Right hindlimb (tissue), 1 donor: ENCODE measurements around the gene FBXL16.
A peak's percentile ranks its signal among the peaks of the same experiment; 100 is the strongest.

Source experiments
- DNase-seq: peaks from one replicate; pipeline ENCODE4 v3.0.0-alpha.2; 2018

The FBXL16 gene

DNA sequence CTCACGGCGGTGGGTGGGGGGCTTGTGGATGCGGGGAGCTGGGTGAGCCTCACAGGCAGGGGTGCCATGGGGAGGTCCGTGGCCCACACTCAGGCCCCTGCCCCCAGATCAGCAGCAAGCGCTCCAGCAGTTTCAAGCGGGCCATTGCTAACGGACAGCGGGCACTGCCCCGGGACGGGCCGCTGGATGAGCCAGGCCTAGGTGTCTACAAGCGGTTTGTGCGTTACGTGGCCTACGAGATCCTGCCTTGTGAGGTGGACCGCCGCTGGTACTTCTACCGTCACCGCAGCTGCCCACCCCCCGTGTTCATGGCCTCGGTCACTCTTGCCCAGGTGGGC is 29.1 kb downstream of the FBXL16 start:
- no peak for DNase-seq

DNA sequence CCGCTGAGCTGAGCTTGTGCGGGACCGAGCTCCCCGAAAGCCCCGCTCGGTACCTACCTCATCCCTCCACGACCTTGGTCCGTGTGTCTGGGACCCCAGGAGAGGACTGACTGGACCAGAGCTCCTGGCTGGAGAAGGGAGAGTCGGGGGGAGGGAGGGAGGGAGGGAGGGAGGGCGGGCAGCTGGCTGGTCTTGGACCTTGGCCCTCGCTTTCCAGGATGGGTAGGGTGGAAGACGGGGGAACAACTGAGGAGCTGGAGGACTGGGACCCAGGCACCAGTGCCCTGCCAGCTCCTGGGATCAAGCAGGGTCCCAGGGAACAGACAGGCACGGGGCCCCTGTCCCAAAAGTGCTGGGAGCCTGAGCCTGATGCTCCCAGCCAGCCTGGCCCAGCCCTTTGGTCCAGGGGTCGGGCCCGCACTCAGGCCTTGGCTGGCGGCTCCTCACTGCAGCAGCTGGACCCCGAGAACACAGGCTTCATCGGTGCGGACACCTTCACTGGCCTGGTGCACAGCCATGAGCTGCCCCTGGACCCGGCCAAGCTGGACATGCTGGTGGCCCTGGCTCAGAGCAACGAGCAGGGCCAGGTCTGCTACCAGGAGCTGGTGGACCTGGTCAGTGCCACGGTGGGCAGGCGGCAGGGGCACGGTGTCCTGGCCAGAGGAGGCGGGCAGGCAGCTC is 29.6 kb downstream of the FBXL16 start:
- DNase-seq: no peak

DNA sequence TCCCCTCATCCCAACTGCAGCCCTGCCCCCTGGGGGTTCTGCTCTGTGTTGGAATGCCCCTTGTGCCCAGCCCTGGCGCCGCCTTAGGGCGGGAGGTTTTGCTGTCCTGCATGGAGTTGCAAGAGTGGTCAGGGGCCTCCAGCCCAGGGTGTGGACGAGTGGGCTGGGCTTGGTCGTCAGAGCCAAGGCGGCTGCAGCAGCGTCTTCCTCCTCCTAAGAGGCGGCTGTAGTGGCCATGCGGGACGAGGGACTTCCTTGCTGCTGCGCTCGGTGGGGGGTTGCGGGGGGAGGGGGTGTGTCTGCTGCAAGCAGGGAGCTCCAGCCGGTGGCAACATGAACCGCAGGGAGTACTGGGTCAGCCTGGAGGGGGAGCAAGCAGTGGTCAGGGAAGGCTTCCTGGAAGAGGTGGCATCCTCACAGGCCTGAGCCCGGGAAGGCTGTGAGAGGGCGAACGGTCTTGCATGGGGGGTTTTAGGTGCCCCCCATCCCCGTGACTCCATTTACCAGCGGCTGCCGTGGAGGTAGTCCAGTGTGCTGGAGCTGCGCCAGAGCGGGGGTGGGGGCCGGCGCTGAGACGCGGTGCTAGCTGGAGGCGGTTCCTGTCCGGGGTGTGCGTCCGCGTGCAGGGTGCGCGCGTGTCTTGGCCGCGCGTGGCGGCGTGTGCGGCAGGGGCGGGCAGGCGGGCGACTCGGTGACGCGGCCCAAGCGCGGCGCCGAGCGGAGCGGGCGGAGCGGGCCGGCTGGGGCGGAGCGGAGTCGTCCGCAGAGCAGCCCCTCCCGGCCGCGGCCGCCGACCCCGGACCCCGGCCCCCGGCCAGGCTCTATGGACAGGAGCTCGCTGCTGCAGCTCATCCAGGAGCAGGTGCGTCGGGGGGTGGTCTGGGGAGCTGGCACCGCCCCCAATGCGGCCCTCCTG is 30.4 kb downstream of the FBXL16 start, which contains the start of gene RHBDL1:
RHBDL1 (plus strand) TSS at position 704 of the 916 bp plus-strand sequence; CDS start at position 824, 120 bp downstream.
- DNase-seq: no peak

DNA sequence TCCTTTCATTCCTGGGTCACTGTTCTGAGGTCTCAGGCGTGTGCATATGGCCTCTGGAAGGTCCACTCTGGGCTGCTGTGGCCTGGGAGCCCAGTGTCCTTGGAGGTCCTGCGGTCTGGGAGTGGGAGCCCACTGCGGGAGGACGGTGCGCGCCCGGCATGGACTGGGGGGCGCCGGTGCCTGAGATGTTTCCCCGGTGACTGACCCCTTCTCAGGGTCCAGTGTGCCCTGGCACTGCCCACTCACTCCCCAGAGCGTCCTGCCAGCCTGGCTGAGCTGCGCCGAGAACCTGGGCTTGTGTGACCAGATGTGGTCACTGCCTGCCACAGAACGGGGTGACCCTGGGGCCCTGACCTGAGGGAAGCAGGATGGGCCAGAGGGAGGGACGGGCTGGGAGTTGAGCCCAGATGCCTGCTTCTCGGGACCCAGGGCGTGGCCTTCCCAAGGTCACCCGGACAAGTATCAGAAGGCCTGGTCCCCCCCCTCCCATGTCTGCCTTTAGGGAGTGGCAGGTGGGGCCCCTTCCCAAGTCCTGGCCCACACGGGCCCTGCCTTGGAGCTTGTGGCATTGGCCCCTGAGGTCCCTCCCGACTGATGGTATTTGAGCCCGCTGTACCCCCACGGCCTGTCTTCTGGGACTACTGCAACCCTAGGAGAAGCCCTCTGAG is 31.3 kb downstream of the FBXL16 start:
- DNase-seq: no peak

DNA sequence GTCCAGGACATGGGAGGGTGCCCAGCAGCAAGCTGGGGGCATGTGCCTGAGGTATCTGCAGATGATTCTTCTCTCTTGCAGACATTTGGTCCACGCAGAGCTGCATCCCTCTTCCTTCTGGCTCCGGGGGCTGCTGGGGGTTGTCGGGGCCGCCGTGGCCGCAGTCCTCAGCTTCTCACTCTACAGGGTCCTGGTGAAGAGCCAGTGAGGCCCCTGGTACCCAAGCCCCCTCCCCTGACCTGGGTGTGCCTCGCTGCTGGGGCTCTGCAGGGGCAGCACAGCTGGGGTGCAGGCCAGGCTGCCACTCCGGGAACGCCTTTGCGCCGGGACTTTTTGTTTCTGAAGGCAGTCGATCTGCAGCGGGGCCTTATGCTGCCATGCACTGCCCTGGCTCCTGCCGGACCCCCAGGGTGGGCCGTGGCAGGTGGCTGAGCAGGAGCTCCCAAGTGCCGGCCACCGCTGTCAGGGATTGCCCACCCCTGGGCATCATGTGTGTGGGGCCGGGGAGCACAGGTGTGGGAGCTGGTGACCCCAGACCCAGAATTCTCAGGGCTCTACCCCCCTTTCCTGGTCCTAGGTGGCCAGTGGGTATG is 32.1 kb downstream of the FBXL16 start:
- DNase-seq: no peak

DNA sequence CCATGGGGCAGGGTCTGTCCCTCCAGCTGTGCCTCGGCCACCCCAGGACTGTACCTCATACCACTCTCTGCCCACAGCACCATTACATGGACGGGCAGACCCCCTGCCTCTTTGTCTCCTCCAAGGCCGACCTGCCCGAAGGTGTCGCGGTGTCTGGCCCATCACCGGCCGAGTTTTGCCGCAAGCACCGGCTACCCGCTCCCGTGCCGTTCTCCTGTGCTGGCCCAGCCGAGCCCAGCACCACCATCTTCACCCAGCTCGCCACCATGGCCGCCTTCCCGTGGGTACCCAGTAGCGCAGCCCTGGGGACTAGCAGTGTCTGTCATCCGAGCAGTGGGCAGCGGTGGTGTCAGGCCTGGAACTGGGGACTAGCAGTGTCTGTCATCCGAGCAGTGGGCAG is 32.8 kb downstream of the FBXL16 start:
- DNase-seq: no peak

DNA sequence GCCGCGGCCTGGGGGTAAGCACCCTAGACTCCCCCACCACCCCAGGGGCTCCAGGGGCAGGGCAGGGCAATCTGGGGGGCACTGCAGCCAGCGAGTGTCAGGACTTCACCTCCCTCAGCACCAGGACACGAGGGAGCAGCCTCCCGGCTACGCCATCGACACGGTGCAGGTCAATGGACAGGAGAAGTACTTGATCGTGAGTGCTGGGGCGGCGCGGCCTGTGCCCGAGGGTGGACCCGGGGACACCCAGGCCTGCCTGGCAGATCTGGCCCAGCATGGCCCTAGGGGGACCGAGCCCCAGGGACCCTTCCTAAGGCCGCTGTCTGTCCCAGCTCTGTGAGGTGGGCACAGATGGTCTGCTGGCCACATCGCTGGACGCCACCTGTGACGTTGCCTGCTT is 33.2 kb downstream of the FBXL16 start:
- no peak for DNase-seq

DNA sequence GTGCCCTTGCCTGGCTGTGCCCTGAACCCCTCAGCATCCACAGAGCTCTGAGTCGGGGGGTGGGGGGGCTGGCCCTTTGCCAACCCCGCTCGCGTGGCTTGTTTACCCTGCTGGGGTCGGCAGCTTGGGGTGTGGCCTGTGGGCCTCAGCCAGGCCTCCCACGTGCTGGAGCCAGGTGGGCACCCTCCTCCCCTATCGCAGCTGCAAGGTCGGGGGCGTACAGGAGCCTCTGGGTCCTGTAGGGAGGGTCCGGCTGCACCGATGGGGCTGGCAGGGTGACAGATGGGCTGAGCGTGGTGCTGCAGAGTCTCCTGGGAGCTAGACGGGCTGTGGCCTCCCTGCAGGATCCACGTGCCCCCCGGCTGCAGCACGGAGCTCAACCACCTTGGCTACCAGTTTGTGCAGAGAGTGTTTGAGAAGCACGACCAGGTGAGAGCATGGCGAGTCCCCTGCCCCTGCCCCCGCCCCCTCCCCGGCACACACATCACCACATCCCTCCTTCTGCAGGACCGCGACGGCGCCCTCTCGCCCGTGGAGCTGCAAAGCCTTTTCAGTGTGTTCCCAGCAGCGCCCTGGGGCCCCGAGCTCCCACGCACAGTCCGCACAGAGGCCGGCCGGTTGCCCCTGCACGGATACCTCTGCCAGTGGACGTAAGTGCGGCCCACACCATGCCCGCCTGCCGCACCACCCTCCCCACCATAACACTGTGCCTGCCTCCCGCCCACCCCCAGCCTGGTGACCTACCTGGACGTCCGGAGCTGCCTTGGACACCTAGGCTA is 34.1 kb downstream of the FBXL16 start:
- no peak for DNase-seq

DNA sequence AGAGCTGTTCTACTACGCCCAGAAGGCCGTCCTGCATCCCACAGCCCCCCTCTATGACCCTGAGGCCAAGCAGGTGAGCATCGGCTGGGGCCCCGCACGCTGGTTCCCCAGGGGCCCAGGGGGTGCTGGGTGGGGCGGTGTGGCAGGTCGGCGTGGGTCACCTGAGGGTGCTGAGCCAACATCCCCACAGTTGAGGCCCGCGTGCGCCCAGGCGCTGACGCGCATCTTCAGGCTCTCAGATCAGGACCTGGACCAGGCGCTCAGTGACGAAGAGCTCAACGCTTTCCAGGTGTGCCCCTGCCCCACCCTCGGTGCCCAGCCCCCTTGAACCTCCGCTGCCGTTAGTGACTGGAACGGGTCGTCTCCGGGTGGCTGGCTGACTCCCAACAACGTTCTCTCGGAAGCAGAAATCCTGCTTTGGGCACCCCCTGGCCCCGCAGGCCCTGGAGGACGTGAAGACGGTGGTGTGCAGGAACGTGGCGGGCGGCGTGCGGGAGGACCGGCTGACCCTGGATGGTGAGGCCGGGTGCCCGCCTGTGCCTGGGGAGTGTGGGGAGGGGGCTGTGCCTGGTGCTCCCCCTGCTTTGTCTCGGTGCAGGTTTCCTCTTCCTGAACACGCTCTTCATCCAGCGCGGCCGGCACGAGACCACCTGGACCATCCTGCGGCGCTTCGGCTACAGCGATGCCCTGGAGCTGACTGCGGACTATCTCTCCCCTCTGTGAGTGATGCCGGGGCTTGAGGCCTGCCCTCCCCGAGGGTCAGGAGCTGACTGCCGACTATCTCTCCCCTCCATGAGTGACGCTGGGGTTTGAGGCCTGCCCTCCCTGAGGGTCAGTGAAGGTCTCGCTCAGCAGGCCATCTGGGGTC is 34.9 kb downstream of the FBXL16 start:
- DNase-seq: no peak

DNA sequence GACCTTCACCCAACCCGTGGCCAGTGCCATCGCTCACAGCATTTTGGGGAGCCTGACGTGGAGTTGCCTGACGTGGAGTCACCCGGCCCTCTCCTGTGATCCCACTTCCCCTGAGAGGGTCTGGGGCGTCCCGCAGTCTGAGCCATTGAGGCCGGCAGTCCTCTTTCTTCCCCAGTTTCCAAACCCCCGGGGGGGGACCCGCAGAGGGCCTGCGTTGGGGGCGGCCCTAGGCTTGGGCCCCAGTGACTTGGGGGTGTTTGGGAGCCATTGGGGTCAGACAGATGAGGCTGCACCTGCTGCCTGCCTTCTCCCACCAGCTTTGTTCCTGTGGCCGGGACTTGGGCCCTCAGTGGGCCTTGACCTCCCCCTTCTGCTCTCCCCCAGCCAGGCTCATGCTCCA is 35.9 kb downstream of the FBXL16 start:
- DNase-seq: no peak

DNA sequence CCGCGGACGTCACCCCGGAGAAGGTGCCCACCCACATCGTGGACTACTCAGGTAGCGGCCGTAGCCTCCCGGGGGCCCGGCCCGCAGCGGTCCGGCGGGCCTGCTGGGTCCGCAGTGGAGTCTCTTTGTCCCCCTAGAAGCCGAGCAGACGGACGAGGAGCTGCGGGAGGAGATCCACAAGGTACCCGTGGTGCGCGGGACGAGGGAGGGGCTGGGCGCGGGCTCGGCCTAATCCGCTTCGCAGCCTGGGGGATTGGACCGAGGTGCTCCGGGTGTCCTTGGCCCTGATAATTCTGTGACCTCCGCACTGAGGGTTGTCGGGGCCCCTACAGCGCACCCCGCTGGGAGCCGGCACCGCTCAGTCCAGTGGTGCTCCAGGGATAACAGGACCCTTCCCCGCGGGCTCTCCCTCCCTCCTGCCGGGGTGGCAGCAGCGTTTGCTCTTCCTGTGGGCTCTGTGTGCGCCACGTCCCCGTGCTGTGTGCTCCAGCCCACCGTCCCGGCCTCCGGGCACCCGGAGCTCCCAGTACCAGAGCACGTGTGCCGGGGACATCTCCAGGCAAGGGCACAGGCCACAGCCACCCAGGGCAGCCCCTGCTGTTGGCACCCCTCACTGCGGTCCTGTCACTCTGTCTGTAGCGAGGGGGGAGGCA is 37.0 kb downstream of the FBXL16 start:
- no peak for DNase-seq

DNA sequence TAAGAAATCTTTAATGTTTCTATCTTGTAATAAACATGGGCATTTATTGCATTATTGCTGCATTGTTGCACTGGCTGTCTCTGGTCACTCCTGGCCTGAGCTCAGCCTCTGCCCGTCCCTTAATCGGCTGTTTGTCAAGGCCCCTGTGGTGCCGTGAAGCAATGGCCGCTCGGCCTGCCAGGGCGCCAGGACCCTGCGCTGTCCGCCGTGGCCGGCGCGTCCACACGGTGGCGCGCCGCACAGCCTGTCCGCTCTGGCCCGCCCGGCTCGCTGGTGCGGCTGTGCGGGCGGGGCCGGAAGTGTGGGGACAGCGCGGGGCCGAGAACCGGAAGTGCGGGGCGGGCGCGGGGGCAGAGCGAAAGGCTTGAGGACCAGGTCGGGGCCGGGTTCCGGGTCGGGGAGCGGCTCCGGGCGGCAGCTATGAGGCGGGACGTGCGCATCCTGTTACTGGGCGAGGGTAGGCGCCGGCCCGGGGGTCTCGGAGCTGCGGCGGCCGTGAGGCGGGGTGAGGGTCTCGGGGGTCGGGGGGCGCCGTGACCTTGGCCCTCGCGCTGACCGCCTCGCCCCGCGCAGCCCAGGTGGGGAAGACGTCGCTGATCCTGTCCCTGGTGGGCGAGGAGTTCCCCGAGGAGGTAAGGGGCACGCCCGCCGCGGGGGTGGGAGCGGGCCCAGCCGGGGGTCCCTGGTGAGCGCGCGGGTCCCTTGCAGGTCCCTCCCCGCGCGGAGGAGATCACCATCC is 37.7 kb downstream of the FBXL16 start, which contains the start of gene RHOT2:
RHOT2 (plus strand) TSS at position 353 of the 739 bp plus-strand sequence; CDS start at position 421, 68 bp downstream.
- DNase-seq: peak; percentile 95

DNA sequence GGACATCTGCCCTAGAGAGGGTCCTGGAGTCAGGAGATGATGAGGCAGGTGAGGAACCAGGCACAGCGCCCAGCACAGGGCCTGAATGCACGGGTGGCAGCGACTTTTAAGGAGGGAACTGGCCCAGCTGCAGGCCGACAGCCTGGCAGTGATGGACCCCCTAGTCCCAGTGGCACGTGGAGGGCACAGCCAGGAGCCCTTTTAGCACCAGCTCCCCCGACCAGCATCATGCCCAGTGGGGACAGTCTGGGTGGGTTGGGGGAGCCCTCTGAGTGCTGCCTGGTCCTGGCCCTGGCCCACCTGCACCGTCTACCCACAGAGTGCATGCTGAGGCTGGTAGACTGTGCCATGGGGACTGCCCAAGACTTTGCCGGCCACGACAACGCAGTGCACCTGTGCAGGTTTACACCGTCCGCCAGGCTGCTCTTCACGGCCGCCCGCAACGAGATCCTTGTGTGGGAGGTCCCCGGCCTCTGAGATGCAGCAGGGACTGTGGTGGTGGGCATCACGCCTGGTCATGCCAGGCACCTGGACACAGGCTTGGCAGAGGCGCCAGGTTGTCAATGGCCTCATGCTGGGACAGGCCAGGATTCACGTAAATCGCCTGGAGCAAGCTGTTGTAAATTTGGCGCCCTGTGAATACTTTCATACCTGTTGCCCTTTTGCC is 38.4 kb downstream of the FBXL16 start:
- DNase-seq: no peak

DNA sequence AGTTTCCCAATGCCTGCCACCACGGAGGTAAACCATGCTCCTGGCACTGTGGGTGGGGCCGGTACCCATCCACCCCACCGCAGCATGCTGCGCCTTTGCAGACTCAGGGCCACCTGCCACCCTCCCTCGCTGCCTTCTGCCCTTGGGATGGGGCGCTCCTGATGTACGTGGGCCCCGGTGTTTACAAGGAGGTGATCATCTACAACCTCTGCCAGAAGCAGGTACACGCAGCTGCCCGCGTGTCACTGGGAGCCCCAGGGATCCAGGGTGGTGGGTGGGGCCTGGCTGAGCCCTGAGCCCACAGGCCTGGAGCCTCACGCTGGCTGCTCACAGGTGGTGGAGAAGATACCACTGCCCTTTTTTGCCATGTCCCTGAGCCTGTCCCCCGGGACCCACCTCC is 39.0 kb downstream of the FBXL16 start:
- DNase-seq: no peak

DNA sequence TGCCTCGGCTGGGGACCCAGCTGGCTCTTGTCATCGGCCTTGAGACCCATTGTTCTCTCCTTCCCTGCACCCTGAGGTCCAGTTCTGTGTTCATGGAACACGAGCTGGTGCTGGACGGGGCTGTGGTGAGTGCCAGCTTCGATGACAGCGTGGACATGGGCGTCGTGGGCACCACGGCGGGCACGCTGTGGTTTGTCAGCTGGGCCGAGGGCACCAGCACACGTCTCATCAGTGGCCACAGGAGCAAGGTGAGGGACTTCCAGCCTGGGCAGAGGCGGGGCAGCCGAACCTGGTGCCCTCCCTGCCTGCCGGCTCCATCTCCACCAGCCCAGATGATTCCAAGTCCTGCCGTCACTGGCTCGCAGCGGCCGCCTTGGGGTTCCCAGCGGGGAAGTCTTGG is 43.0 kb downstream of the FBXL16 start:
- DNase-seq: no peak

DNA sequence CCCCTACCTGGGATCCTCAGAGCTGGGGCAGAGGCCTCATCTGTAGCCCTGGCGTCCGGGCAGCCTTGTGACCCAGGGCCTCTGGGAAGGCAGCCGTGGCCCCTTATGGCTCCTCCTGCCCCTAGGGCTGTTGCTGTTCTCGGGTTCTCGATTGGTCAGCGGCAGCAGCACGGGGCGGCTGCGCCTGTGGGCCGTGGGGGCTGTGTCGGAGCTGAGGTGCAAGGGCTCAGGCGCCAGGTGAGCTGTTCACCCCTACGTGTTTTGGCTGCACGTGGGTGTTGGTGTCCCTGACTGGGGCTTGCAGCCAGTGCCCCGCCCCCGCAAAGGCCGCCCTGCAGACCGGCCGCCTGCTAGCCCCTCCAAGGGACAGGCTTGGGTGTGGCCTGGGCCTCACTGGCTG is 43.5 kb downstream of the FBXL16 start:
- DNase-seq: no peak

DNA sequence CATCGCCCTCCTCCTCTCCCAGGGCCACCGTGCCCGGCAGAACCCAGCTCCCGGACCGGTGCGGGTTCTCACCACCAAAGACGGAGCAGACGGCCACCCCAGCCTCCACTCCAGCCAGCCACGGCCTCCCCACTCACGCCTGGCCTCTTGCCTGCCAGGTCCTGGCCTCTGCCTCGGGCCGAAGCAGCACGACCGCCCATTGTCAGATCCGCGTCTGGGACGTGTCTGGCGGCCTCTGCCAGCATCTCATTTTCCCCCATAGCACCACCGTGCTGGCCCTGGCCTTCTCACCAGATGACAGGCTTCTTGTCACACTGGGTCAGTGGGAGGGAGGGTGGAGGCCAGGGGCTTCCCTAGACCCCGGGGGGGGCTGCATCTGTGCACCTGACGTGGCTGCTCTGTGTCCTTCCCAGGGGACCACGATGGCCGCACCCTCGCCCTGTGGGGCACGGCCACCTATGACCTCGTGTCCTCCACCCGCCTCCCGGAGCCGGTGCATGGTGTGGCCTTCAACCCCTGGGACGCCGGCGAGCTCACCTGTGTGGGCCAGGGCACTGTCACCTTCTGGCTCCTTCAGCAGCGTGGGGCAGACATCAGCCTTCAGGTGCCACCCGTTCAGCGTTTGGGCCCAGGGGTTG is 44.3 kb downstream of the FBXL16 start:
- DNase-seq: no peak

DNA sequence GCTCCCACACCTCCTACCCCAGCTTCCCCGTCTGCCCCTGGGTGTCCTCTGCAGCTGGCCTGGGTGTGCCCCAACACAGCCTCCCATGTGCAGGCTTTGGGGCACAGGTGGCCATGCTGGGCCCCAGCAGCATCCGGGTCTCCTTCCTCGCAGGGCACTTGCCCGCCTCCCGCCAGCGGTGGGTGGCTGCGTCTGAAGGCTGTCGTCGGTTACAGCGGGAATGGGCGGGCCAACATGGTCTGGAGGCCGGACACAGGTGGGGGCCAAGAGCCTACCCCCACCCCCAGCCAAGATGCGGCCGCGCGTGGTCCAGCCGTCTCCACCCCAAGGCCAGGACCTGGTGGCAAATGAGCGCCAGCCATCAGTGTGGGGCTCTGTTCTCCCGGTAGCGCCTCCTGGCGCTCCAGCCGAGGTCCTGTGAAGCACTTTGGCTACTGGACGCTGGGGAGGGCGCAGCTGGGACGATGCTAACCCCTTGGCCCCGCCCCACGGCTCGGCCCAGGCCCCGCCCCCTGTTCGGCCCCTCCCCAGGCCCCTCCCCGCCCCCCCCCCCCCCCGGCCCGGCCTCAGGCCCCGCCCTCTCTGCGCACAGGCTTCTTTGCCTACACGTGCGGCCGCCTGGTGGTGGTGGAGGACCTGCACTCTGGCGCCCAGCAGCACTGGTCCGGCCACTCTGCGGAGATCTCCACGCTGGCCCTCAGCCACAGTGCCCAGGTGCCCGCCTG is 45.0 kb downstream of the FBXL16 start:
- DNase-seq: peak; percentile 89
